Endodermal cell (in vitro differentiated cells): ENCODE measurements around the gene PRR36. TPM values are rescaled to one million over a fixed set of nuclear protein-coding genes. Genes with fewer than 3 reads are reported as not detected.

Experiments used
- DNase-seq: peaks from one replicate; pipeline ENCODE4 v3.0.0-alpha.2; 2017
- H3K27ac ChIP-seq: 2 replicates; pipeline ENCODE4 v1.5.1; 2013; ENCODE audit warnings: mild to moderate bottlenecking, low read depth, low read length, moderate library complexity
- H3K27me3 ChIP-seq: 2 replicates; pipeline ENCODE4 v1.6.1; 2013; ENCODE audit warnings: mild to moderate bottlenecking, low read length, moderate library complexity; ENCODE audit not compliant: insufficient read depth, control insufficient read depth, poor library complexity, severe bottlenecking
- H3K36me3 ChIP-seq: 2 replicates; pipeline ENCODE4 v1.7.0; 2013; ENCODE audit warnings: mild to moderate bottlenecking, low read length, moderate library complexity; ENCODE audit not compliant: control insufficient read depth, insufficient read depth
- H3K4me1 ChIP-seq: one replicate; pipeline ENCODE4 v1.7.0; 2013; ENCODE audit warnings: low read length; ENCODE audit not compliant: control insufficient read depth, insufficient read depth
- H3K4me3 ChIP-seq: 2 replicates; pipeline ENCODE4 v1.5.1; 2013; ENCODE audit warnings: mild to moderate bottlenecking, low read length, moderate library complexity
- H3K9ac ChIP-seq: 2 replicates; pipeline ENCODE4 v1.6.1; 2013; ENCODE audit warnings: mild to moderate bottlenecking, low read length, moderate library complexity; ENCODE audit not compliant: poor library complexity, severe bottlenecking; ENCODE audit errors: extremely low read depth
- H3K9me3 ChIP-seq: 2 replicates; pipeline ENCODE4 v1.6.1; 2013; ENCODE audit warnings: mild to moderate bottlenecking, low read length, moderate library complexity; ENCODE audit not compliant: control insufficient read depth
- H3K27ac Mint-ChIP-seq: 2 replicates; pipeline ENCODE4 v1.8.0; 2020; ENCODE audit warnings: mixed read lengths
- H3K27me3 Mint-ChIP-seq: 2 replicates; pipeline ENCODE4 v1.8.0; 2021; ENCODE audit warnings: mild to moderate bottlenecking, mixed read lengths; ENCODE audit not compliant: insufficient read depth
- H3K36me3 Mint-ChIP-seq: 2 replicates; pipeline ENCODE4 v1.8.0; 2020; ENCODE audit warnings: low read depth, mixed read lengths
- H3K4me1 Mint-ChIP-seq: 2 replicates; pipeline ENCODE4 v1.8.0; 2020; ENCODE audit warnings: mixed read lengths
- H3K4me3 Mint-ChIP-seq: 2 replicates; pipeline ENCODE4 v1.8.0; 2020; ENCODE audit warnings: mild to moderate bottlenecking, moderate library complexity, mixed read lengths
- H3K9me3 Mint-ChIP-seq: 2 replicates; pipeline ENCODE4 v1.8.0; 2020; ENCODE audit warnings: mild to moderate bottlenecking, mixed read lengths
- WGBS, 2 experiments: methylation state at CpG; one replicate each; pipeline versions ENCODE4 v1.1.5 to v1.1.7; 2013; ENCODE audit warnings: missing lambda C conversion rate in 2 of 2, mixed read lengths in 1 of 2; ENCODE audit not compliant: insufficient coverage in 1 of 2, insufficient read length in 1 of 2; 5-methylcytosine and 5-hydroxymethylcytosine counted together
- total RNA-seq, 2 donors: library from RNA; stranded (reverse); fragmentation: NEBNext Ultra II Directional in 1 of 2; extraction: Animal tissue kit (Norgen Biotek cat#: 25700) in 1 of 2; gene quantifications; 2 replicates in 1 of 2; 3 replicates in 1 of 2; pipeline ENCODE4 v1.2.1, GENCODE V29; 2021
- TF ChIP-seq, protein P1 (sequence below): fragments of 200-600 bp; sonication (generic); conservative IDR thresholded peaks from 2 replicates; pipeline ENCODE4 v1.5.0; 2021; ENCODE audit warnings: antibody characterized with exemption, mild to moderate bottlenecking

Gene PRR36
- total RNA-seq, 2 donors from 2014 or later: 9.5 to 20.2 TPM

DNA sequence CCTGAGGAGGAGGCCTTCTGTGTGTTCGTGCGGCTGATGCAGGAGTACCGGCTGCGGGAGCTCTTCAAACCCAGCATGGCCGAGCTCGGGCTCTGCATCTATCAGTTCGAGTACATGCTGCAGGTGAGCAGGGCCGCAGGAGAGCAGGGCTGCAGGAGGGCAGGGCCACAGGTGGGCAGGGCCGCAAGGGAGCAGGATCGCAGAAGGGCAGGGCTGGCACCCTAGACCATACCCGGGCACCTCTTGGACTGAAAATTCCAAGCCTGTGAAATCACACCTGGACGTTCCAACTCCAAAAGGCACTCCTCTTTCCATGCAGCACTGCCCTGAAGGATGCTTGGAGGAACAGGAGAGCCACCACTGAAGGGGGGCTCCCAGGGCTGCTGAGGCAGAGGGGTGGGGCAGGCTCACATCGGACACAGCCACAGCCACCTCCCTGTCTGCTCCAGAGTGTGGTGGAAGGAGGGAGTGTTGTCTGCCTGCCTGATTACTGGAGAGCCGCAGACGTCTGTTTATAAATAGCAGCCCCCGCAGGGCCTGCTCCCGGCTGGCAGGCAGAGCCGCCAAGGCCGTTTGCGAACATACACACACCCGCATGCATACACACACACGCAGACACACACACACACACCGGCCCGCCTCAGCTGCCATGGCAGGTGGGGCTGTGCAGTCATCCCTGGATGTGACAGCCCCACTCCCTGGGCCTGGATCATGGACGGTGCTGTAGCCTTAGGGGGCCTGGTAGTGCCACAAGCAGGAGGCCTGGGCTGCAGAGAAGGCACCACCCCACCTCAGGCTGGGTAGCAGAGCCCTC, 24.0 kb downstream of the PRR36 start:
- Histone ChIP-seq H3K9me3 (no peaks in the 10 kb centered on the region), H3K4me3 (no peak overlapping the region), H3K4me1 (peaks cover 3% of the 10 kb centered on the region), H3K27ac (no peak overlapping the region), H3K36me3 (no peaks in the 10 kb centered on the region), H3K27me3 (no peaks in the 10 kb centered on the region), H3K9ac (no peak overlapping the region)
- 80 to 88% methylated on average over 12 to 25 of the region's 25 CpGs for WGBS, 2 experiments
- Mint-ChIP-seq H3K9me3 (no peaks in the 10 kb centered on the region), H3K36me3 (no peaks in the 10 kb centered on the region), H3K27me3 (peaks cover 13% of the 10 kb centered on the region), H3K4me3 (no peak overlapping the region), H3K27ac (no peak overlapping the region), H3K4me1 (peaks cover 3% of the 10 kb centered on the region)
- no peak for DNase-seq
- TF ChIP-seq, protein P1, sequence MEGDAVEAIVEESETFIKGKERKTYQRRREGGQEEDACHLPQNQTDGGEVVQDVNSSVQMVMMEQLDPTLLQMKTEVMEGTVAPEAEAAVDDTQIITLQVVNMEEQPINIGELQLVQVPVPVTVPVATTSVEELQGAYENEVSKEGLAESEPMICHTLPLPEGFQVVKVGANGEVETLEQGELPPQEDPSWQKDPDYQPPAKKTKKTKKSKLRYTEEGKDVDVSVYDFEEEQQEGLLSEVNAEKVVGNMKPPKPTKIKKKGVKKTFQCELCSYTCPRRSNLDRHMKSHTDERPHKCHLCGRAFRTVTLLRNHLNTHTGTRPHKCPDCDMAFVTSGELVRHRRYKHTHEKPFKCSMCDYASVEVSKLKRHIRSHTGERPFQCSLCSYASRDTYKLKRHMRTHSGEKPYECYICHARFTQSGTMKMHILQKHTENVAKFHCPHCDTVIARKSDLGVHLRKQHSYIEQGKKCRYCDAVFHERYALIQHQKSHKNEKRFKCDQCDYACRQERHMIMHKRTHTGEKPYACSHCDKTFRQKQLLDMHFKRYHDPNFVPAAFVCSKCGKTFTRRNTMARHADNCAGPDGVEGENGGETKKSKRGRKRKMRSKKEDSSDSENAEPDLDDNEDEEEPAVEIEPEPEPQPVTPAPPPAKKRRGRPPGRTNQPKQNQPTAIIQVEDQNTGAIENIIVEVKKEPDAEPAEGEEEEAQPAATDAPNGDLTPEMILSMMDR: no peak

DNA sequence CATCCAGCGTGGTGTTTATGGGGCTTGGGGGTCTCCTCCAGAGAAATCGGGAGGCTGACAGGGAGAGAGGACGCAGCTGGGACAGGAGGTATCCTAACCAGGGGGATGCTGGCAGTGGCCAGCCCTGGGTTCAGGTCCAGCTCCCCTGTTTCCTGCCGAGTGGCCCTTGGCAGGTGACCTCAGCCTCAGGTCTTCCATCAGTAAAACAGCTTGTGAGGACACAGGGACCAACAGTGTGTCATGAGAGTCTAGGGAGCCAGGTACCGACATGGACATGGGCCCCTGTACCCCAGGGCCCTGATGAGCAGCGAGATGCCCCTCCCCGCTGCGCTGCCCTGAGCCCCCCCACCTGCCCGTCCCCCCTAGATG, 24.6 kb downstream of the PRR36 start:
- Histone ChIP-seq H3K27ac (no peak overlapping the region), H3K4me1 (peaks cover 3% of the 10 kb centered on the region), H3K4me3 (no peak overlapping the region), H3K27me3 (no peaks in the 10 kb centered on the region), H3K36me3 (no peaks in the 10 kb centered on the region), H3K9ac (no peak overlapping the region), H3K9me3 (no peaks in the 10 kb centered on the region)
- no peak for DNase-seq
- H3K4me3 Mint-ChIP-seq: no peak overlapping the region
- H3K9me3 Mint-ChIP-seq: no peaks in the 10 kb centered on the region
- H3K36me3 Mint-ChIP-seq: no peaks in the 10 kb centered on the region
- no peak overlapping the region for H3K27ac Mint-ChIP-seq
- 86 to 95% methylated on average over 4 to 9 of the region's 9 CpGs for WGBS, 2 experiments
- peaks cover 3% of the 10 kb centered on the region for H3K4me1 Mint-ChIP-seq
- H3K27me3 Mint-ChIP-seq: peaks cover 9% of the 10 kb centered on the region
- TF ChIP-seq, protein P1: no peak

DNA sequence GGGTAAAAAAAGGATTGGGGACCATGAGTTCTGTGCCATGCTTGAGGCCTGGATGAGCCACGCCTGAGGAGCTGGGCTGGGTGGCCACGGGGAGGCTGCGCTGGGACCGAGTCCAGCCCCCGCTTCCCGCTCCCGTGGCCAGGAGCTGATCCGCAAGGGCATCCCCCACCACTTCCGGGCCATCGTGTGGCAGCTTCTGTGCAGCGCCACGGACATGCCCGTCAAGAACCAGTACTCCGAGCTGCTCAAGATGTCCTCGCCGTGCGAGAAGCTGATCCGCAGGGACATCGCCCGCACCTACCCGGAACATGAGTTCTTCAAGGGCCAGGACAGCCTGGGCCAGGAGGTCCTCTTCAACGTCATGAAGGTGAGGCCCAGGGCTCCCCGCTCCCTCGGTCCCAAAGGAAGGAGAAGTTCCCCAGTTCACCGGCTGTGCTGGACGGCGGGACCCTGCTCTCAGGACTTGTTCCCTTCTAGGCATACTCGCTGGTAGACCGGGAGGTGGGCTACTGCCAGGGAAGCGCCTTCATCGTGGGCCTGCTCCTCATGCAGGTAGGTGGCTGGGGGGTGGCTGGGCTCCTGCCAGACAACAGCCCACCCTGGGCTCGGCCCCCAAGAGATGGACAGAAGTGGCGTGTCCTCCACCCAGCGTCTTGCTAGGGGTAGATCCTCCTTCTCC, 25.3 kb downstream of the PRR36 start:
- Mint-ChIP-seq H3K4me1 (peaks cover 3% of the 10 kb centered on the region), H3K27ac (no peak overlapping the region), H3K4me3 (no peak overlapping the region), H3K9me3 (no peaks in the 10 kb centered on the region), H3K36me3 (no peaks in the 10 kb centered on the region), H3K27me3 (peaks cover 7% of the 10 kb centered on the region)
- no peaks in the 10 kb centered on the region for H3K9me3 ChIP-seq
- no peaks in the 10 kb centered on the region for H3K27me3 ChIP-seq
- 92 to 93% methylated on average over 28 to 34 of the region's 34 CpGs for WGBS, 2 experiments
- TF ChIP-seq, protein P1: no peak
- H3K27ac ChIP-seq: no peak overlapping the region
- no peaks in the 10 kb centered on the region for H3K36me3 ChIP-seq
- DNase-seq: no peak
- peaks cover 3% of the 10 kb centered on the region for H3K4me1 ChIP-seq
- H3K9ac ChIP-seq: no peak overlapping the region
- H3K4me3 ChIP-seq: no peak overlapping the region
